ENCODE measurements around the gene DMGDH.

DNA sequence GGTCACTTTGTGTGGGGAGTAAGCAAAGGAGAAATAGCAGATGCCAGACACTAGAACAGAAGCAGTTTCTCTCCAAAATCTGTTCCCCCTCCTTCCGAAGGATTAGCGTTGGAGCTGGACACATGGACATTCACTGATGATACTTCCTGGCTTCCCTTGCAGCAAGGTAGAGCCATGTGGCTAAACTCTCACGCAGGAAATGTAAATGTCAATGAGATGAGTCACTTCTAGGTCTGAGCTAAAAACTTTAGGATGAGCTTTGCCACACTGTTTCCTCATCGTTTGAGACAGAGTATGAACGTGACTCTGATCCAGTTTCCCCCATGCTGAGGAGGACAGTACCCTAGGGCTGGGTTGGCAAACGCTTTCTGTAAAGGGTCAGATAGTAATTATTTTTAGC lies 5.2 kb upstream of the DMGDH start:
- no peak for TF ChIP-seq BCLAF1 (IDR thresholded peaks at IDR 0.05)
- no peak for TF ChIP-seq BCL11A (IDR thresholded peaks at IDR 0.05; ENCODE audit: low read depth, low read length)
- no peak for TF ChIP-seq RAD51 (IDR thresholded peaks at IDR 0.05)
- TF ChIP-seq ELK1 (IDR thresholded peaks at IDR 0.05; ENCODE audit: low read depth, low read length), result no peak
- no peak for TF ChIP-seq MAX (IDR thresholded peaks at IDR 0.05; ENCODE audit: low read depth, low read length)

Data from GM12878 (cell line).